Neutrophil (primary cell): Measurements from ENCODE around the gene KLHL33.

Experiments
- H3K27ac ChIP-seq: fragments of 200-600 bp; sonication (generic); 2 replicates; pipeline ENCODE4 v1.5.1; 2016; ENCODE audit warnings: mild to moderate bottlenecking, moderate library complexity
- H3K27me3 ChIP-seq: fragments of 200-600 bp; sonication (generic); 2 replicates; pipeline ENCODE4 v1.6.0; 2016; ENCODE audit warnings: mild to moderate bottlenecking
- H3K36me3 ChIP-seq: fragments of 200-600 bp; sonication (generic); 2 replicates; pipeline ENCODE4 v1.5.1; 2017
- H3K4me1 ChIP-seq, 2 experiments: fragments of 200-600 bp in 1 of 2; sonication (generic) in 1 of 2; 1 replicate in 1 of 2; 2 replicates in 1 of 2; pipeline versions ENCODE4 v1.5.1 to v1.6.1; 2013 to 2016; ENCODE audit warnings: low read depth in 1 of 2, low read length in 1 of 2, mild to moderate bottlenecking in 1 of 2, moderate library complexity in 1 of 2; ENCODE audit not compliant: control insufficient read depth in 1 of 2, insufficient read depth in 1 of 2
- H3K4me3 ChIP-seq, 2 experiments: fragments of 200-600 bp in 1 of 2; sonication (generic) in 1 of 2; 1 replicate in 1 of 2; 2 replicates in 1 of 2; pipeline ENCODE4 v1.5.1; 2013 to 2016; ENCODE audit warnings: low read depth in 1 of 2, low read length in 1 of 2, mild to moderate bottlenecking in 1 of 2, moderate library complexity in 1 of 2
- H3K9me3 ChIP-seq: fragments of 200-600 bp; sonication (generic); 2 replicates; pipeline ENCODE4 v1.5.1; 2016
- TF ChIP-seq, protein P1 (sequence below): fragments of 200-600 bp; sonication (generic); IDR thresholded peaks from 2 replicates; pipeline ENCODE4 v1.5.1; 2016; ENCODE audit warnings: antibody characterized with exemption

The KLHL33 gene

DNA sequence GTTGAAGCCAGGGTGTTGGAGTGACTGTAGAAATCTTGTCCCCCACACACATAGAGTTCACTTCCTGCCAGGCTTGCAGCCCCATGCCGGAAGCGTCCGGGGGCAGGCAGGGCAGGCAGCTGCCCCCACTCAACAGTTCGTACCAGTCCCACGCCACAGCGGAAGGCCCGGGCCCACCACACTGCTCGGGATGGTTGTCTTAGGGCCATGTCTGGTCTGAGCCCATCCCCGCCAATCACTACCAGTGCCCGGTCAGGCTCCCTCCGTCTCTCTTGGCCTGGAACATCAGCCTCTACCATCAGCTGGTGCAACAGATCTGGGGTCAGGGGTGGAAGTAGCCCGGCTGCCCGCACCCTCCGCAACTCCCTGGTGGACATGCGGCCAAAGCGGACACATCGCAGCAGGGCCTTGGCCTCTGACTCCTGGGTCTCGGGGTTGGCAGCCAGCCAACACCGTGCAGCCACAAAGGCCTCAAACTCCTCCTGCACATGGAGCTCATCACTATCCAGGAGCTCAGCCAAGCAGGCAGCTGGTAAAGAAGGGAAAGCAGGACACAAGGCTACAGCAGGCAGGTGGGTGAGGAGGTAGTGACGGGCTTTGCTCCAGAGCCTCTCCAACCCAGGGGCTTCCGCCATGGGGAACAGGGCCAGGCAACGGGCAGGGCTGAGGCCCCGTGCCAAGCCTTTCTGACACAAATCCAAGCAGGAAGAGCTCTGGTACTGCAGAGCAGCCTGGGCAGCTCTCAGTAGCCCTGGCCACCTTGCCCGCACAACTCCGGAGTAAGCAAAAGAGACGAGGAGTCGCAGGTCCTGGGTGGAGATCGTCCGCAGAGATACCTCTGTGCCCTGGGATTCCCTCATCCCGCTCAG lies 5.9 kb downstream of the KLHL33 start:
- Histone ChIP-seq H3K27ac (no peak overlapping the region), H3K27me3 (no peaks in the 10 kb centered on the region), H3K36me3 (no peaks in the 10 kb centered on the region), H3K4me1 (peaks cover 30 to 32% of the 10 kb centered on the region in 2 experiments), H3K4me3 (no peak overlapping the region), H3K9me3 (no peaks in the 10 kb centered on the region)
- TF ChIP-seq, protein P1, sequence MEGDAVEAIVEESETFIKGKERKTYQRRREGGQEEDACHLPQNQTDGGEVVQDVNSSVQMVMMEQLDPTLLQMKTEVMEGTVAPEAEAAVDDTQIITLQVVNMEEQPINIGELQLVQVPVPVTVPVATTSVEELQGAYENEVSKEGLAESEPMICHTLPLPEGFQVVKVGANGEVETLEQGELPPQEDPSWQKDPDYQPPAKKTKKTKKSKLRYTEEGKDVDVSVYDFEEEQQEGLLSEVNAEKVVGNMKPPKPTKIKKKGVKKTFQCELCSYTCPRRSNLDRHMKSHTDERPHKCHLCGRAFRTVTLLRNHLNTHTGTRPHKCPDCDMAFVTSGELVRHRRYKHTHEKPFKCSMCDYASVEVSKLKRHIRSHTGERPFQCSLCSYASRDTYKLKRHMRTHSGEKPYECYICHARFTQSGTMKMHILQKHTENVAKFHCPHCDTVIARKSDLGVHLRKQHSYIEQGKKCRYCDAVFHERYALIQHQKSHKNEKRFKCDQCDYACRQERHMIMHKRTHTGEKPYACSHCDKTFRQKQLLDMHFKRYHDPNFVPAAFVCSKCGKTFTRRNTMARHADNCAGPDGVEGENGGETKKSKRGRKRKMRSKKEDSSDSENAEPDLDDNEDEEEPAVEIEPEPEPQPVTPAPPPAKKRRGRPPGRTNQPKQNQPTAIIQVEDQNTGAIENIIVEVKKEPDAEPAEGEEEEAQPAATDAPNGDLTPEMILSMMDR: no peak

DNA sequence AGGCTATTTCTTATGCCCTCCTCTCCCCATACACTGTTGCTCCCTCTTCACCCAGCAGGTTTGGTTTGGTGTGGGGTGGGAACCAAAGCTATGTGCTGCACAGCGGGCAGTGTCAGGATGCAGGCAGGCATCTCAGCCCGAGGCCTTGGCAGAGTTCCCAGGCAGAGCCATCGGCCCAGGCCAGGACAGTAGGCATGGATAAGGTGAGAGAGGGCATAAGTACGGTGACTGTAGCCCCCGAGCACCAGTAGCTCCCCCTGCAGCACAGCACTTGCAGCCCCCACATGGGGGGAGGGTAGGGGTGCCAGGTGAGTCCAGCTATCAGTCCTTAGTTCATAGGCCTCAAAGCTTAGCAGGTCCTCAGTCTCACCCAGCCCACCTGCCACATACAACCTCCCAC lies 7.2 kb downstream of the KLHL33 start:
- Histone ChIP-seq H3K36me3 (no peaks in the 10 kb centered on the region), H3K4me3 (peak overlapping the region in 1 of 2 experiments; percentile 62), H3K27ac (peak overlapping the region; percentile 86), H3K9me3 (no peaks in the 10 kb centered on the region), H3K27me3 (no peaks in the 10 kb centered on the region), H3K4me1 (peaks cover 30 to 32% of the 10 kb centered on the region in 2 experiments)
- TF ChIP-seq, protein P1: no peak

DNA sequence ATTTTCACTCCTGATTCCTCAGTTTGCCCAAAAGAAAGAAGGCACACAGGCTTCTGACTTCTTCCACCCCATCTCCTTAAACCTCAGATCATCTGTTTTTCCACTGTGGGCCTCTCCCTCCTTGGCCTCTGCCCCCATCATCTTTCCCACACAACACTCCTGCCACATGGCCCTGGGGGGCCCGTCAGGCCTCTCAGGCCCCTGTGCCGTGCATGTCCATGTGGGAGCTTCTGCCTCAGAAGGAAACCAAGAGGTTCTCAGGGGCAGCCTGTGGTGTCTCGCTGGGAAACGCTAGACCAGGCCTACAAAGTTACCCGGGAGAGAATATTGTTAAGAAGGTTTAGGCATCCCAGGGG lies 8.0 kb downstream of the KLHL33 start:
- Histone ChIP-seq H3K9me3 (no peaks in the 10 kb centered on the region), H3K27me3 (no peaks in the 10 kb centered on the region), H3K4me3 (peak overlapping the region; percentile 53 to 62), H3K27ac (peak overlapping the region; percentile 86), H3K4me1 (peaks cover 30 to 32% of the 10 kb centered on the region in 2 experiments), H3K36me3 (no peaks in the 10 kb centered on the region)
- TF ChIP-seq, protein P1: no peak

DNA sequence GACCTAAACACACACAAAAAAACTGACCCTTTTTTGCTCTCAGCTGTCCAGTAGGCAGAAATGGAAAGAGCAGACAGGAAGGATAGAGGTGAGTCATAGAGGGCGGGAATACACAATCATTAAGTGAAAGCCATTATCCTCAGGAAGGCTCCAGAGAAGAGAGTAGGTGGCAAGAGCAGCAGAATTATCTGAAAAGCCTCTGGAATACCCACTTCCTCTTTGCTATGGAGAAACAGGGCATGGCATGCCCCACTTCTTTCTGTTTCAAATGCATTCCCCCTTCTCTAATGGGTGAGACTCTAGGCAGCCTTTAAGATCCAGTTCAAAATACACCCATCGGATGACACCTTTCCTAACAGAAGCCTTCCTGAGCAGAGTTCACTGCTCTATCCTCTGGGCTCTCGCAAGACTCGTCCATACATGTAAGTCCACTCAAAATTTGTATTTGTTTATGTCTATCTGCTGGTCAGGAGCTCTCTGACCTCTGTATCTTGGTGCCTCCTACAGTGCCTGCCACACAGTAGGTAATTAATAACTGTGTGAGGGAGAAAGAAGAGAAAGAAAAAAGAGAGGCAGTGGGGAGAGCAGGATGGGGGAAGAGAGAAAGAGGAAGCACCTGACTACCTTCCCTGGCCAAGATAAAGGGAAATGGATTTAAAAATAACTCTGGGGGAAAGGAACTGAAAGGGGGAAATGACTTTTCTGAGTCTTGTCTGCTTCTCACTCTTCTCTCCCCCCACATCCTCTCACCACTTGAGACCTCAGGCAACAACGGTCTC lies 8.5 kb downstream of the KLHL33 start:
- Histone ChIP-seq H3K27me3 (no peaks in the 10 kb centered on the region), H3K36me3 (no peaks in the 10 kb centered on the region), H3K9me3 (no peaks in the 10 kb centered on the region), H3K4me1 (peaks cover 30 to 32% of the 10 kb centered on the region in 2 experiments), H3K4me3 (peak overlapping the region; percentile 53 to 62), H3K27ac (peak overlapping the region; percentile 86)
- TF ChIP-seq, protein P1: no peak

DNA sequence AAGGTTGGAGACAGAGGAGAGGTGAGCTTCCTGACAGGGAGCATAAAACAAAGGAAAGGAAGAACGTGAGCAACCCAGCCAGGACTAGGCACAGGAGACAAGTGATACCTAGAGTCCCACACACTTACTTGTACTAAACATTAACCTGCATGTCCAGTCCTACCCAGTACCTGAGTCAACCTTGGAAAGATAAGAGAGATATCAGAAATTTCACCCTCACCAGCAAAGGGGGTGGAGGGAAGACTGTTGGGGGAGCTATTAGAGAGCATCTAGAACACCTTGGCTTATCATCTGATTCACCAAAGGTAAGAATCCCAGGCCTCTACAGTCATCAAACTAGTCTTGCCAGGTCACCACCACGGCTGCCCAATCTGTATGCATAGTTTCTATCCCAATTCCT lies 11.1 kb downstream of the KLHL33 start:
- H3K4me3 ChIP-seq: no peak overlapping the region
- no peak overlapping the region for H3K27ac ChIP-seq
- no peaks in the 10 kb centered on the region for H3K36me3 ChIP-seq
- H3K9me3 ChIP-seq: no peaks in the 10 kb centered on the region
- H3K4me1 ChIP-seq: peaks cover 27 to 29% of the 10 kb centered on the region in 2 experiments
- H3K27me3 ChIP-seq: no peaks in the 10 kb centered on the region
- TF ChIP-seq, protein P1: no peak
